Esophagus squamous epithelium (tissue), 4 donors: Measurements from ENCODE around the gene GOLGA6D.

ENCODE experiments used
- CTCF ChIP-seq, 6 experiments: fragments of 450-650 bp in 4 of 6; fragments of 200-600 bp in 2 of 6; sonication (generic) in 2 of 6; IDR thresholded peaks; one replicate each; pipeline ENCODE4 v1.5.1; 2016 to 2019; ENCODE audit warnings: antibody characterized with exemption in 6 of 6, mild to moderate bottlenecking in 4 of 6, moderate library complexity in 4 of 6
- POLR2A ChIP-seq, 4 donors: fragments of 450-650 bp; IDR thresholded peaks; one replicate each; pipeline ENCODE4 v1.6.1; 2017; ENCODE audit warnings: antibody characterized with exemption in 4 of 4, mild to moderate bottlenecking in 4 of 4, moderate library complexity in 3 of 4

DNA sequence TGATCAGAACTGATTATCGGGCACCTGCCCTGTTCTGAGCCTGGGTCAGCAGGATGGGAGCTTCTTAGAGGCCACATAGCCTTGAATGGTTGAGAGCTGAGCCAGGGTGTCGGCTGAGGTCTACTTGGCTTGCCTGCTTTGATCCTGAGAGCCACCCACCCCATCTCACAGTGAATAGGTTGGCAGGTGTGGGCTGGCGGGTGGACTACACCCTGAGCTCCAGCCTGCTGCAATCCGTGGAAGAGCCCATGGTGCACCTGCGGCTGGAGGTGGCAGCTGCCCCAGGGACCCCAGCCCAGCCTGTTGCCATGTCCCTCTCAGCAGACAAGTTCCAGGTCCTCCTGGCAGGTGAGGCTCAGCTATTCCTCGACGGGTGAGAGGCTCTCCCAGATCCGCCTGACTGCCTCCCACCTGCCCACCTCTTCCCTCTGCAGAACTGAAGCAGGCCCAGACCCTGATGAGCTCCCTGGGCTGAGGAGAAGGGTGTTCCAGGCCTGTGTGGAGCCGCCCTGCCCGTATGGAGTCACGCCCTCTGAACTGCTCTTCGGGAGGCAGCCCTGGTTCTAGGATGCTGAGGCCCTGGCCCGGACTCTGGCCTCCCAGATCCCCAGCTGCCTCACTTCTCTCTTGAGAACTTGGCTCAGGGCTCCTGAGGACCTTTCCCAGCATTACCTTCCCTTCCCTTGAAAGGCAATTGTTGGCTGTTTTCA, 57.1 kb downstream of the GOLGA6D start:
- TF ChIP-seq CTCF (IDR thresholded peaks at IDR 0.05) (no peak), POLR2A (IDR thresholded peaks at IDR 0.05) (no peak)
